ENCODE measurements around the gene PIK3R3. TPM values are rescaled to one million over a fixed set of nuclear protein-coding genes. Genes with fewer than 3 reads are reported as not detected.

Gene PIK3R3
- total and polyA plus RNA-seq, 12 donors = 15.4 to 54.5 (median 34.0) TPM

DNA sequence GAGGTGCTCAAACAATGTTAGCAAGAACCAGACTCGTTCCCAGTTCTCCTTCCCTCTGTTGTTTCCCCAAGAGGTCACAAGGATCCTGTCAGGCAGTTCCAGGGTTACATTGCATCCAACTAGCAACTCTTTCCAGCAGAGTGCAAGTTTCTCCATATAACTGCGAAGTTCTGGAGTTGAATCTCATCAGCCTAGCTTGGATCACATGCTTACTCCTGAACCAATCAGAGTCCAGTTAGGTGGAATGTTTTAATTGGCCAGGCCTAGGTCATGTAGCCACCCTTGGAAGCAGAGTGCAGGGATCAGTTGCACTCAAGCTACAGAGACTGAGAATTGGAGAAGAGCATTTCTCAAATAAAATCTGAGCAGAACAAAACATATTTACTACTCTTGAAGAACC is 15.9 kb upstream of the PIK3R3 start:
- H3K27me3 ChIP-seq = no peaks in the 10 kb centered on the region
- no peak overlapping the region for H3K27ac ChIP-seq
- peaks cover 0 to 14% (median 3%) of the 10 kb centered on the region in 9 donors for H3K4me1 ChIP-seq
- no peaks in the 10 kb centered on the region for H3K36me3 ChIP-seq
- H3K9me3 ChIP-seq = no peaks in the 10 kb centered on the region
- H3K4me3 ChIP-seq = no peak overlapping the region
- DNase-seq (no peak), ATAC-seq (no peak)
- TF ChIP-seq, protein P1, sequence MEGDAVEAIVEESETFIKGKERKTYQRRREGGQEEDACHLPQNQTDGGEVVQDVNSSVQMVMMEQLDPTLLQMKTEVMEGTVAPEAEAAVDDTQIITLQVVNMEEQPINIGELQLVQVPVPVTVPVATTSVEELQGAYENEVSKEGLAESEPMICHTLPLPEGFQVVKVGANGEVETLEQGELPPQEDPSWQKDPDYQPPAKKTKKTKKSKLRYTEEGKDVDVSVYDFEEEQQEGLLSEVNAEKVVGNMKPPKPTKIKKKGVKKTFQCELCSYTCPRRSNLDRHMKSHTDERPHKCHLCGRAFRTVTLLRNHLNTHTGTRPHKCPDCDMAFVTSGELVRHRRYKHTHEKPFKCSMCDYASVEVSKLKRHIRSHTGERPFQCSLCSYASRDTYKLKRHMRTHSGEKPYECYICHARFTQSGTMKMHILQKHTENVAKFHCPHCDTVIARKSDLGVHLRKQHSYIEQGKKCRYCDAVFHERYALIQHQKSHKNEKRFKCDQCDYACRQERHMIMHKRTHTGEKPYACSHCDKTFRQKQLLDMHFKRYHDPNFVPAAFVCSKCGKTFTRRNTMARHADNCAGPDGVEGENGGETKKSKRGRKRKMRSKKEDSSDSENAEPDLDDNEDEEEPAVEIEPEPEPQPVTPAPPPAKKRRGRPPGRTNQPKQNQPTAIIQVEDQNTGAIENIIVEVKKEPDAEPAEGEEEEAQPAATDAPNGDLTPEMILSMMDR (IDR thresholded peaks at IDR 0.05) = no peak
- WGBS, 2 donors = 72 to 78% methylated on average over 2 of the region's 2 CpGs
- intact Hi-C loops (cut with DNase I) = no loop called here

DNA sequence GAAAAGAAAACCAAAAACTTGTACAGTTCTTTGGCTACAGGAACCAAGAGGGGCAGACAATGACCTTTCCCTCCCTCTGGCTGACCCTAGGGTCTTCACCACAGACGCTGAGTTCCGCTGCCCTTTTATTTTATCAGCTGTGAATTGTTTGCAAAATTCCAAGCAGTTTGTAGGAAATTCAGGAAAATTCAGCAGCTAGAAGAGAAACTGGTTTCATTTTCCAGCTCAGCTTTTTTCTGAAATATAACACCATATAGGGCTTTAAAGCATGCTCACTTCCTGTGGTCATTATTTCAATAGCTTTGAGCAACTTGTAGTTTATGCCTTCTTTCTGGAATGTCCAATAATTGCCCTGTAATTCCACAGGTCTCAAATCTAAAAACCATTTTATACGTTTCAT is 5.5 kb upstream of the PIK3R3 start:
- peaks cover 3 to 54% (median 38%) of the 10 kb centered on the region in 9 donors for H3K4me1 ChIP-seq
- intact Hi-C loops (cut with DNase I) = no loop called here
- H3K4me3 ChIP-seq = peak overlapping the region in 4 of 10 donors; percentile 5 to 26 (median 18)
- no peaks in the 10 kb centered on the region for H3K27me3 ChIP-seq
- no peak for DNase-seq
- peak overlapping the region in 8 of 10 donors; percentile 5 to 98 (median 76) for H3K27ac ChIP-seq
- no peak for ATAC-seq
- no peaks in the 10 kb centered on the region for H3K36me3 ChIP-seq
- no peaks in the 10 kb centered on the region for H3K9me3 ChIP-seq
- WGBS, 2 donors = 56% methylated on average over 3 of the region's 3 CpGs
- TF ChIP-seq, protein P1 (IDR thresholded peaks at IDR 0.05) = no peak

DNA sequence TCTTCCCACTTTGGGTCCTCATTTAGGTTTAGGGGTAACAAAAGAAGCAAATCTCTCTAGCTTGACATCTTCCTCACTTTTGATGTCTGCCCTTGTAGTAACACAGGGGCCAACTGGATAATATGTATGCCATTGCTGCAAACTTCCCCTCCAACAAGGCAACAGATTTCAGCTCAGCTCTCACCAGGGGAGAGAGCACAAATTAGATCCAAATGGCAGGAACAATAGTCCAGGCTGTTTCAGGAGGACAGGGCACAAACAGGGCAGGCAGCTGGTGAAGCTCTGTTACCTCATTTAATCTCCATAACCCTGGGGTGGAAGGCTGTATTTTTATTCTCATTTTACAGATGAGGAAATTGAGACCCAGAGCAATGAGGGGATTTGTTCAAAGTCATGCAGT is 4.3 kb upstream of the PIK3R3 start:
- DNase-seq (no peak), ATAC-seq (no peak)
- intact Hi-C loops (cut with DNase I) = no loop called here
- Histone ChIP-seq H3K27ac (peak overlapping the region in 4 of 10 donors; percentile 94 to 98 (median 97)), H3K9me3 (no peaks in the 10 kb centered on the region), H3K4me1 (peaks cover 3 to 54% (median 41%) of the 10 kb centered on the region in 9 donors), H3K4me3 (no peak overlapping the region), H3K36me3 (no peaks in the 10 kb centered on the region), H3K27me3 (peaks cover 0 to 5% (median 0%) of the 10 kb centered on the region in 7 donors)
- TF ChIP-seq, protein P1 (IDR thresholded peaks at IDR 0.05) = no peak

DNA sequence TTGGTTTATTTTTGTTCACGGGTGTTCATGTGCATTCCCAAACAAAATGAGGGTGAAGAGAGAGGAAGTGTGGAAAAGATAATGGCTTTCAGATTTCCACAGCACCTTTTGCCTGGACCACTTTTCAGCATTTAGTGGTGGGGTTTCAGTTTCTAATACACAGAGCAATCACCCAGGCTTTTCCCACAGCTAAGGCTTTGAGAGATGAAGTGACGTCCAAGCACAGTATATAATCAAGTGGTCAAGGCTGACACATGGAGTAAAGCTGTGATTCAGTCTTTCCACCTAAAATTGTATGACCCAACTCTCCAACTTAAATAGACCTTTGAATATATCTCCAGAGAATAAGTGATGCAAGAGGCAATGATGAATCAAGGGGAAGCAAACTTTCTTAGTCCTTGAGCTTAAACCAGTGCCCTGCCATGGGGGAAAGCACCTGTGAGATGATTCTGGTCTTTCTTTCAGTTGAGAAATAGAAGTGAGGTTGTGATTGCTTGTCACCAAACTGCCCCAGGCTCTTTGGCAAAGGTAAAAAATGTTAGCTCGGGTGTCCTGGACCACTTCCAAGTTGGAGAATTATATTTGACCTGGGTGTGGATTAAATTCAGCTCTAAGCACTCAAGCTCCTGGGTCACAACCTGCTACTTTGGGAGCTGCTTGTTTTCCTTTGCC is 2.4 kb upstream of the PIK3R3 start:
- peak overlapping the region in 1 of 10 donors; percentile 70 for H3K4me3 ChIP-seq
- TF ChIP-seq, protein P1 (IDR thresholded peaks at IDR 0.05) = no peak
- WGBS, 2 donors = 16 to 27% methylated on average over 3 of the region's 3 CpGs
- ATAC-seq = no peak
- peak overlapping the region; percentile 88 to 98 (median 96) for H3K27ac ChIP-seq
- peaks cover 0 to 24% (median 0%) of the 10 kb centered on the region in 7 donors for H3K27me3 ChIP-seq
- intact Hi-C loops (cut with DNase I) = loop anchor here in 6 of 10 donors (5.0 kb wide), 3 partner anchors 33 to 97 kb away; no protein-coding TSS in a partner anchor
- H3K9me3 ChIP-seq = no peaks in the 10 kb centered on the region
- peak in 1 of 2 donors; percentile 52 for DNase-seq
- peaks cover 3 to 56% (median 43%) of the 10 kb centered on the region in 9 donors for H3K4me1 ChIP-seq
- H3K36me3 ChIP-seq = no peaks in the 10 kb centered on the region

Data from heart right ventricle (tissue), 16 donors.